ENCODE measurements around the gene NAALADL2. TPM values are rescaled to one million over a fixed set of nuclear protein-coding genes. Genes with fewer than 3 reads are reported as not detected.

Gene NAALADL2
- total RNA-seq, 2 donors from 2014 or later: 0.70 TPM; not detected in 1

DNA sequence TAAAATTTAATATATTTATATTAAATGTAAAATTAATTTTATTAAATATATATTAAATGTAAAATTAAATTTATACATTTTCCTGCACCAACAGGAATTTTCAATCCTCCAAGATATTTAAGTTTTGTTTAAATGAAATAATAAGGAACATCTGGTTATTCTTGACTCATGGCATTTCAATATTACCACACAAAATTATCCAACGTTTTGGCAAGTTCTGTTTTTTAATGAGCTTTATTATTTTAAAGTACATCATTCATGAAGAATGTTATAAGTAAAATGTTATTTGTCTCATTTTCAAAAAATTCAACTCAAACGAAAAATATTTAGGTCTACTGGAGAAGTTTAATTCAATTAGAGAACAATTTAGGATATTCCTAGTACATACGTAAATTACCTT, 811.4 kb downstream of the NAALADL2 start:
- Mint-ChIP-seq H3K9me3 (no peaks in the 10 kb centered on the region), H3K27me3 (no peaks in the 10 kb centered on the region), H3K36me3 (no peaks in the 10 kb centered on the region), H3K4me3 (no peak overlapping the region), H3K27ac (no peak overlapping the region), H3K4me1 (ENCODE audit: low read depth in 2 of 2) (no peaks in the 10 kb centered on the region)
- DNase-seq (ENCODE audit: low spot score) (no peak), ATAC-seq (no peak)

GRCh38 chr3:175672119-175672689, 813.1 kb downstream of the NAALADL2 start:
- H3K27ac Mint-ChIP-seq: no peak overlapping the region
- DNase-seq (ENCODE audit: low spot score): no peak
- no peak for ATAC-seq
- no peaks in the 10 kb centered on the region for H3K27me3 Mint-ChIP-seq
- no peaks in the 10 kb centered on the region for H3K36me3 Mint-ChIP-seq
- no peaks in the 10 kb centered on the region for H3K4me1 Mint-ChIP-seq (ENCODE audit: low read depth in 2 of 2)
- no peak overlapping the region for H3K4me3 Mint-ChIP-seq
- no peaks in the 10 kb centered on the region for H3K9me3 Mint-ChIP-seq

- Mint-ChIP-seq H3K36me3 (no peaks in the 10 kb centered on the region), H3K27ac (no peak overlapping the region), H3K9me3 (peaks cover 6% of the 10 kb centered on the region), H3K4me1 (ENCODE audit: low read depth in 2 of 2) (no peaks in the 10 kb centered on the region), H3K27me3 (no peaks in the 10 kb centered on the region), H3K4me3 (no peak overlapping the region)
- ATAC-seq (no peak), DNase-seq (ENCODE audit: low spot score) (no peak)
Observed at GRCh38 chr3:175679568-175679967, 820.4 kb downstream of the NAALADL2 start.

DNA sequence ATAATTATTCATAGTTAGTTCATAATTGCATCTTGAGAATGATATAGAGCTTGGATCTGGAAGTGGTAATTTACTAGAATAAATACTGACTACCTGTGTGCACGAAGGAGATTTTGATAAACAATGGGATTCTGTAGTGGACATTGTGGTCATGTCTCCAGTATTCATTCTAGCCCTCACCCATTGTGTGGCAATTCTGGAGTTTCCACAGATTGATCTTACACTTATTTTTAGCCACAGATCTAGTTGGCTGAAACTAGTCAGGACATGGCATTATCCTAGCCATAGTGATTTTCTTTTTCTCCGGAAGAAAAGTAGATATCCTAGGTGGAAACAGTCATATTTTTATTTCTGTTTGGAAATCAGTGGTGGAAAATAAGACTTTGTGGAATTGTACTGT, 833.1 kb downstream of the NAALADL2 start:
- Mint-ChIP-seq H3K27me3 (no peaks in the 10 kb centered on the region), H3K4me1 (ENCODE audit: low read depth in 2 of 2) (no peaks in the 10 kb centered on the region), H3K27ac (no peak overlapping the region), H3K36me3 (no peaks in the 10 kb centered on the region), H3K4me3 (no peak overlapping the region), H3K9me3 (peaks cover 5% of the 10 kb centered on the region)
- no peak for DNase-seq (ENCODE audit: low spot score)
- no peak for ATAC-seq

DNA sequence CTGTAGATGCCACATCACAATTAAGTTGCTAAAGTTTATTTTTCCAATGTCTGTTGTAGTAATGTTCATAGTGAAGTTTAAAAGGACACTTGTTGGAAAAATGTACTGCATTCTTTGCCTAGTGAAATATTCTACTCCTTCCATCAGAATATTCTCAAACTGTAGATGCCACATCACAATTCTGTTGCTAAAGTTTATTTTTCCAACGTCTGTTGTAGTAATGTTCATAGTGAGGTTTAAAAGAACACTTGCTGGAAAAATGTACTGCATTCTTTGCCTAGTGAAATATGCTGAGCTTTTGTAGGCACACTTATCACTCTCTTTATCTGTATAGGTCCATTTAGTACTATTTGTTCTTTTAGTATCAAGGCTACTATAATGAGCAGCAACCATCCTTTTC, 836.1 kb downstream of the NAALADL2 start:
- H3K27me3 Mint-ChIP-seq: no peaks in the 10 kb centered on the region
- DNase-seq (ENCODE audit: low spot score) (no peak), ATAC-seq (no peak)
- H3K4me1 Mint-ChIP-seq (ENCODE audit: low read depth in 2 of 2): no peaks in the 10 kb centered on the region
- no peaks in the 10 kb centered on the region for H3K36me3 Mint-ChIP-seq
- no peak overlapping the region for H3K27ac Mint-ChIP-seq
- no peak overlapping the region for H3K4me3 Mint-ChIP-seq
- peaks cover 5% of the 10 kb centered on the region for H3K9me3 Mint-ChIP-seq

GRCh38 chr3:175702956-175703355, 843.8 kb downstream of the NAALADL2 start:
- no peak for DNase-seq (ENCODE audit: low spot score)
- ATAC-seq: no peak
- peaks cover 7% of the 10 kb centered on the region for H3K36me3 Mint-ChIP-seq
- H3K4me1 Mint-ChIP-seq (ENCODE audit: low read depth in 2 of 2): no peaks in the 10 kb centered on the region
- H3K4me3 Mint-ChIP-seq: no peak overlapping the region
- peaks cover 13% of the 10 kb centered on the region for H3K9me3 Mint-ChIP-seq
- no peak overlapping the region for H3K27ac Mint-ChIP-seq
- no peaks in the 10 kb centered on the region for H3K27me3 Mint-ChIP-seq

- no peak for DNase-seq (ENCODE audit: low spot score)
- H3K27ac Mint-ChIP-seq: no peak overlapping the region
Observed at GRCh38 chr3:175704366-175705055, 845.4 kb downstream of the NAALADL2 start.

DNA sequence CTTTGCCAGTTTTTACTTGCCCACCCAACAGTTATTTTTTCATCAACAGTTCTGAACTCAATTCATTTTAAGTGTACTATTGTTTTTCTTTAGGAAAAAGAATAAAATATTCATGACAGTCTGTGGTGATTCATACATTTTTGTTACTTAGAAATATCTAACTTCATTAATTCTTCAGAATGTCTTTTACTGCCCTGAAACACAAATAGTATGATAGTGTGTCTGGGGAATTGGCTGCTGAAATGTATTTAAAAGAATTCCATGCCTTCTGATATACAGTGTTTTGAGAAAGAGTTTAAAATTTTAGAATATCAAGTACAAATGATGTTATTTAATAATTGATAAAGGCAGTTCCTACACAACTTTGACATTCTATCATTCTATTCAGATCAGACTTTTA, 854.1 kb downstream of the NAALADL2 start:
- DNase-seq (ENCODE audit: low spot score) (no peak), ATAC-seq (no peak)
- Mint-ChIP-seq H3K27ac (no peak overlapping the region), H3K27me3 (no peaks in the 10 kb centered on the region), H3K4me1 (ENCODE audit: low read depth in 2 of 2) (no peaks in the 10 kb centered on the region), H3K36me3 (no peaks in the 10 kb centered on the region), H3K4me3 (no peak overlapping the region), H3K9me3 (peaks cover 17% of the 10 kb centered on the region)

More at GRCh38 chr3:175704366-175705055, 845.4 kb downstream of the NAALADL2 start:
- H3K9me3 Mint-ChIP-seq: peaks cover 15% of the 10 kb centered on the region
- no peaks in the 10 kb centered on the region for H3K27me3 Mint-ChIP-seq
- no peak for ATAC-seq
- no peak overlapping the region for H3K4me3 Mint-ChIP-seq
- peaks cover 7% of the 10 kb centered on the region for H3K36me3 Mint-ChIP-seq
- no peaks in the 10 kb centered on the region for H3K4me1 Mint-ChIP-seq (ENCODE audit: low read depth in 2 of 2)

DNA sequence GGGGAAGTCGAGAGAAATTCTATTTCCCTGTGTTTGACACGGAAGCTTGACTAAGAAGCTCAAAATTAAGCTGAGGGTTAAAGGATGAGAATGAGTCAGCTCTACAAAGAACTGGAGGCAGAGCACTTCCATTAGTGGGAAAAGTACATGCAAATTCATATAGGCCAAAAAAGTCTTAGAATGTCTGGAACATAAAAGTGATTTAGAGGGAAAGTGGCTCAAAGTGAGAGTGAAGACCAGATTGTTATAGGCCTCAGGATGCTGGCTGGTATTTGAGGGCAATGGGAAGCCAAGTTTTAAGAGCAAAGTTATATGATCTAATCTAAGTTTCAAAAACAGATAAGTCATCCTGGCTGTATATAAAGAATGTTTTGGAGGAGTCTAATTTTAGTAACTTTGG, 857.3 kb downstream of the NAALADL2 start:
- DNase-seq (ENCODE audit: low spot score) (no peak), ATAC-seq (no peak)
- no peak overlapping the region for H3K4me3 Mint-ChIP-seq
- no peak overlapping the region for H3K27ac Mint-ChIP-seq
- H3K4me1 Mint-ChIP-seq (ENCODE audit: low read depth in 2 of 2): no peaks in the 10 kb centered on the region
- H3K36me3 Mint-ChIP-seq: no peaks in the 10 kb centered on the region
- H3K27me3 Mint-ChIP-seq: no peaks in the 10 kb centered on the region
- peaks cover 9% of the 10 kb centered on the region for H3K9me3 Mint-ChIP-seq

DNA sequence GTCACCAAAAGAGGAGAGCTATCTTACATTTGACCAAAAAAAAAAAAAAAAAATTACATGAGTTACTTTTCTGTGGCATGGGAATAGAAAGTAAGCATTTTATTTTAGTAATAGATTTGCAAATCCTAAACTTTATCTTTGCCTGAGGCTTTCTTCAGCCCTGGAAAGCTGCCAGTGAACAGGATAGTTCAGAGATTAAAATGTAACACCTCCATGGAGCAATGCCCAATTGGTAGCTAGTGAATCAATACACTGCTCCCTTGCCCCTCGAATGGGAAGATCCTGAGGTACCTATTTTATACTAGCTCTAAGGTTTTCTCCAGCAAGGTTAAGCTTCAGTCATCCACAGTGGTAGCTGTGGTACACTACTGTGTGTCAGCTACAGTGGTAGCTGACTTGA, 867.1 kb downstream of the NAALADL2 start:
- Mint-ChIP-seq H3K9me3 (peaks cover 9% of the 10 kb centered on the region), H3K36me3 (no peaks in the 10 kb centered on the region), H3K27me3 (no peaks in the 10 kb centered on the region), H3K4me3 (no peak overlapping the region), H3K4me1 (ENCODE audit: low read depth in 2 of 2) (no peaks in the 10 kb centered on the region), H3K27ac (no peak overlapping the region)
- ATAC-seq (no peak), DNase-seq (ENCODE audit: low spot score) (no peak)

GRCh38 chr3:175728566-175728965, 869.4 kb downstream of the NAALADL2 start:
- DNase-seq (ENCODE audit: low spot score) (no peak), ATAC-seq (no peak)
- H3K27ac Mint-ChIP-seq: no peak overlapping the region
- no peak overlapping the region for H3K4me3 Mint-ChIP-seq
- no peaks in the 10 kb centered on the region for H3K27me3 Mint-ChIP-seq
- H3K4me1 Mint-ChIP-seq (ENCODE audit: low read depth in 2 of 2): no peaks in the 10 kb centered on the region
- H3K9me3 Mint-ChIP-seq: peaks cover 17% of the 10 kb centered on the region
- H3K36me3 Mint-ChIP-seq: no peaks in the 10 kb centered on the region

- Mint-ChIP-seq H3K36me3 (no peaks in the 10 kb centered on the region), H3K27me3 (no peaks in the 10 kb centered on the region), H3K4me3 (no peak overlapping the region), H3K9me3 (peaks cover 17% of the 10 kb centered on the region), H3K4me1 (ENCODE audit: low read depth in 2 of 2) (no peaks in the 10 kb centered on the region), H3K27ac (no peak overlapping the region)
- DNase-seq (ENCODE audit: low spot score) (no peak), ATAC-seq (no peak)
Observed at GRCh38 chr3:175729466-175729865, 870.3 kb downstream of the NAALADL2 start.

DNA sequence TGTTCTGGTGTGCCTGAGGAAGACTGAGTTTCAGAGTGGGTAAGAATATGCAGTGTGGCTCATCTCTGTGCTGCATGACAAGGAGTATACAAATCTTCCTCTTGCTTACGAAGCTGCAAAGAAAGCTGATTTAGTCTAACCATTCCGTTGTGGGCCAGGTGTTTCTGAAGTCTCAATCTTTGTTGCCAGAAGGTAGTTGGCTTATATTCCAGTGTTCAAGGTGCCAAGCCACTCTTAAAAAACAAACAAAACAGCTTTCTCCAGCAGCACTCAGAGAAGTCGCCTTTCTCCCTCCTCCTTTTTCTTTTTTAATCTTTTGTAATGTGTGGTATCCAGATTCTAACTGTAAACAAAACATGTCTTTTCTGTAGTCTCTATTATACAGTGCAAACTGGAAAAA, 872.4 kb downstream of the NAALADL2 start:
- Mint-ChIP-seq H3K4me1 (ENCODE audit: low read depth in 2 of 2) (no peaks in the 10 kb centered on the region), H3K4me3 (no peak overlapping the region), H3K9me3 (peaks cover 27% of the 10 kb centered on the region), H3K36me3 (no peaks in the 10 kb centered on the region), H3K27me3 (no peaks in the 10 kb centered on the region), H3K27ac (no peak overlapping the region)
- ATAC-seq (no peak), DNase-seq (ENCODE audit: low spot score) (no peak)

- no peaks in the 10 kb centered on the region for H3K4me1 Mint-ChIP-seq (ENCODE audit: low read depth in 2 of 2)
- no peak overlapping the region for H3K27ac Mint-ChIP-seq
- no peak for DNase-seq (ENCODE audit: low spot score)
- no peak overlapping the region for H3K4me3 Mint-ChIP-seq
- peaks cover 25% of the 10 kb centered on the region for H3K9me3 Mint-ChIP-seq
- H3K27me3 Mint-ChIP-seq: no peaks in the 10 kb centered on the region
- no peak for ATAC-seq
- no peaks in the 10 kb centered on the region for H3K36me3 Mint-ChIP-seq
Observed at GRCh38 chr3:175732017-175732416, 872.9 kb downstream of the NAALADL2 start.

- no peak for ATAC-seq
- H3K4me1 Mint-ChIP-seq (ENCODE audit: low read depth in 2 of 2): no peaks in the 10 kb centered on the region
- H3K4me3 Mint-ChIP-seq: no peak overlapping the region
- H3K27ac Mint-ChIP-seq: no peak overlapping the region
- no peak for DNase-seq (ENCODE audit: low spot score)
- H3K36me3 Mint-ChIP-seq: no peaks in the 10 kb centered on the region
- no peaks in the 10 kb centered on the region for H3K27me3 Mint-ChIP-seq
- H3K9me3 Mint-ChIP-seq: peaks cover 21% of the 10 kb centered on the region
Observed at GRCh38 chr3:175735866-175736265, 876.7 kb downstream of the NAALADL2 start.

All from natural killer cell treated with Interleukin-12 subunit alpha and Interleukin-12 subunit beta and Interleukin-15 and Interleukin-18, amount 100 ng/mL, for 72 hours (primary cell).